ENCODE data around the gene SNTB2. TPM values are rescaled to one million over a fixed set of nuclear protein-coding genes. Genes with fewer than 3 reads are reported as not detected.
"Not testable (repeated sequence)": the region's sequence is repeated elsewhere in the genome, so short reads cannot be mapped to it uniquely, and the experiment has no call there.

SNTB2 gene
- 1.8 TPM for polyA plus RNA-seq (2012; ENCODE audit: insufficient read depth, insufficient read length, low read depth)

- Histone ChIP-seq H3K4me1 (peaks cover 11% of the 10 kb centered on the region), H3K4me3 (ENCODE audit: low read depth, low read length) (peak within 1 kb of the TSS; percentile 89)
Observed at GRCh38 chr16:69186642-69187445, at the start of gene SNTB2. Gene SNTB2, plus strand, starts transcription at chr16:69187164. Its CDS starts 3 bp downstream, at chr16:69187167.

GRCh38 chr16:69138608-69139007 is 48.4 kb upstream of the SNTB2 start:
- Histone ChIP-seq H3K36me3 (peaks cover 85% of the 10 kb centered on the region), H3K9me3 (no peaks in the 10 kb centered on the region), H3K4me3 (ENCODE audit: low read depth, low read length) (no peak overlapping the region), H3K4me1 (no peaks in the 10 kb centered on the region; the same call in 1 of the 2 replicates), H3K27me3 (no peaks in the 10 kb centered on the region)
- no peak for DNase-seq
- TF ChIP-seq CTCF (IDR thresholded peaks at IDR 0.05; ENCODE audit: low read depth, low read length): no peak

More at GRCh38 chr16:69186642-69187445, at the start of gene SNTB2:
- peak; percentile 98 for DNase-seq
- no peaks in the 10 kb centered on the region for H3K9me3 ChIP-seq
- H3K36me3 ChIP-seq: no peaks in the 10 kb centered on the region
- H3K27me3 ChIP-seq: no peaks in the 10 kb centered on the region
- TF ChIP-seq CTCF (IDR thresholded peaks at IDR 0.05; ENCODE audit: low read depth, low read length): no peak

GRCh38 chr16:69139464-69139863 is 47.5 kb upstream of the SNTB2 start:
- not testable (repeated sequence) for H3K27me3 ChIP-seq; H3K9me3 ChIP-seq; DNase-seq; H3K4me1 ChIP-seq; H3K4me3 ChIP-seq (ENCODE audit: low read depth, low read length)
- peaks cover 86% of the 10 kb centered on the region for H3K36me3 ChIP-seq

- Histone ChIP-seq H3K9me3 (no peaks in the 10 kb centered on the region), H3K36me3 (peaks cover 92% of the 10 kb centered on the region), H3K4me3 (ENCODE audit: low read depth, low read length) (no peak overlapping the region), H3K27me3 (no peaks in the 10 kb centered on the region), H3K4me1 (no peaks in the 10 kb centered on the region)
- no peak for TF ChIP-seq CTCF (IDR thresholded peaks at IDR 0.05; ENCODE audit: low read depth, low read length)
- no peak for DNase-seq
Observed at GRCh38 chr16:69141014-69141413, 46.0 kb upstream of the SNTB2 start.

GRCh38 chr16:69141936-69142335 is 45.0 kb upstream of the SNTB2 start:
- DNase-seq: no peak
- Histone ChIP-seq H3K27me3 (no peaks in the 10 kb centered on the region), H3K9me3 (no peaks in the 10 kb centered on the region), H3K36me3 (peaks cover 87% of the 10 kb centered on the region), H3K4me1 (no peaks in the 10 kb centered on the region), H3K4me3 (ENCODE audit: low read depth, low read length) (no peak overlapping the region)
- TF ChIP-seq CTCF (IDR thresholded peaks at IDR 0.05; ENCODE audit: low read depth, low read length): no peak

- peak; percentile 34 for TF ChIP-seq CTCF (IDR thresholded peaks at IDR 0.05; ENCODE audit: low read depth, low read length)
- Histone ChIP-seq H3K4me3 (ENCODE audit: low read depth, low read length) (no peak overlapping the region), H3K36me3 (peaks cover 81% of the 10 kb centered on the region), H3K9me3 (no peaks in the 10 kb centered on the region), H3K27me3 (no peaks in the 10 kb centered on the region), H3K4me1 (no peaks in the 10 kb centered on the region)
- peak; percentile 37 for DNase-seq
Observed at GRCh38 chr16:69143116-69143515, 43.8 kb upstream of the SNTB2 start.
